ENCODE results near the gene ACTR3C.
"Not testable (repeated sequence)": the region's sequence is repeated elsewhere in the genome, so short reads cannot be mapped to it uniquely, and the experiment has no call there.

Gene ACTR3C

DNA sequence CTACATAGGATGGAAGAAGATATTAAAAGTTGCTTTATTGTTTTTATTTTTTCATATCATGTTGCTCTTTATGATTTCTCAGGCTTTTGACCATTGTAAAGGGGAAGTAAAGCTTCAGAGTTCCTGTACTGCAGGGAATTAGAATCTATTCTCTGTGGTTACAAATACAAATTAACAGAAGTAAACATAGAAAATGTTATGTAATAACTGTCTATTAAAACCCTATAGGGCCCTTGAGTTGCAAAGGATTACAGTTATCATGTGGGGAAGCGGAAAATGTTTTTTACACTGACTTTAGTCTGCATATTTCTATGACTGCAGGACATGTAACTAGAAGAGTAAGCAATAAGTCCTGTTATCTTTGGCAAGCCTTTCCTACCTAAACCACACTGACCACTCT lies 116.5 kb downstream of the ACTR3C start:
- not testable (repeated sequence) for DNase-seq

GRCh38 chr7:150205866-150206265 lies 117.5 kb downstream of the ACTR3C start:
- DNase-seq = not testable (repeated sequence)

- DNase-seq = not testable (repeated sequence)
Measured at GRCh38 chr7:150204577-150204976, 118.8 kb downstream of the ACTR3C start.

DNA sequence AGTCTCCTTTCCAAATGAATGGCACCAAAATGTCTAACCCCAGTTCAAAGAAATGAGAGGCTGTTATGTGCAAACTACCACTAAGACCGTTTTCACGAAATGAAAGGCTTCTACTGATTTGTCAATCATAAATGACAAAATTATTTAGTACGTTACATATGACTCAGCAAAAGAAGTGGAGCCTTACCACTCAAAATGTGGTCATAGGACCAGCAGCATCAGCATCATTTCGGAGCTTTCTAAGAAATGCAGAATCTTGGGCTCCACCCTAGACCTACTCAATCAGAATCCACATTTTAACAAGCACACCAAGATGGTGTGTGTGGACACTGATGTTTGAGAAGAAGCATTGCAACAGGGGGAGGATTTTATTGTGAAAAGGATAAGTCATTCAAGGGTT lies 120.5 kb downstream of the ACTR3C start:
- DNase-seq = not testable (repeated sequence)

Data from nucleus accumbens (tissue), 56 donors.